ENCODE data around the gene RBP3. TPM values are rescaled to one million over a fixed set of nuclear protein-coding genes. Genes with fewer than 3 reads are reported as not detected.

Gene RBP3
- total and polyA plus RNA-seq, 2 experiments from 2014 or later, result 0.53 to 1.3 TPM

GRCh38 chr10:47378606-47379444 is 30.7 kb downstream of the RBP3 start:
- 91% methylated on average over 15 of the region's 15 CpGs for WGBS (ENCODE audit: low lambda C conversion rate, missing lambda C conversion rate)
- H3K4me1 ChIP-seq (ENCODE audit: insufficient read depth), result peaks cover 9% of the 10 kb centered on the region
- DNase-seq (ENCODE audit: low spot score), result no peak

GRCh38 chr10:47379445-47379785 is 31.3 kb downstream of the RBP3 start:
- WGBS (ENCODE audit: low lambda C conversion rate, missing lambda C conversion rate), result 85% methylated on average over 7 of the region's 7 CpGs
- no peak overlapping the region for H3K27ac ChIP-seq
- no peak overlapping the region for H2AFZ ChIP-seq
- no peaks in the 10 kb centered on the region for H3K9me3 ChIP-seq (ENCODE audit: low read depth)
- H3K4me2 ChIP-seq, result no peak overlapping the region
- H3K79me2 ChIP-seq, result no peaks in the 10 kb centered on the region
- no peaks in the 10 kb centered on the region for H3K9me2 ChIP-seq (replicated peaks; ENCODE audit: insufficient read depth)
- no peaks in the 10 kb centered on the region for H4K20me1 ChIP-seq (ENCODE audit: insufficient read depth, poor library complexity, severe bottlenecking)
- H3K4me1 ChIP-seq (ENCODE audit: insufficient read depth), result peaks cover 9% of the 10 kb centered on the region
- DNase-seq (ENCODE audit: low spot score), result no peak
- no peak overlapping the region for H3K4me3 ChIP-seq
- TF ChIP-seq EZH2 (IDR thresholded peaks at IDR 0.05; ENCODE audit: borderline replicate concordance) (no peak), CTCF (IDR thresholded peaks at IDR 0.05; ENCODE audit: poor library complexity) (no peak), EZH2phosphoT487 (IDR thresholded peaks at IDR 0.05; ENCODE audit: low read depth, severe bottlenecking, unreplicated experiment) (no peak)
- no peaks in the 10 kb centered on the region for H3K36me3 ChIP-seq (replicated peaks; ENCODE audit: insufficient read depth, low read depth)
- H3K27me3 ChIP-seq, result no peaks in the 10 kb centered on the region

More at GRCh38 chr10:47378606-47379444, 30.7 kb downstream of the RBP3 start:
- Histone ChIP-seq H3K79me2 (no peaks in the 10 kb centered on the region), H3K9me2 (replicated peaks; ENCODE audit: insufficient read depth) (no peaks in the 10 kb centered on the region), H4K20me1 (ENCODE audit: insufficient read depth, poor library complexity, severe bottlenecking) (no peaks in the 10 kb centered on the region), H3K9me3 (ENCODE audit: low read depth) (no peaks in the 10 kb centered on the region), H3K27ac (no peak overlapping the region), H3K36me3 (replicated peaks; ENCODE audit: insufficient read depth, low read depth) (no peaks in the 10 kb centered on the region), H3K4me2 (no peak overlapping the region), H3K4me3 (no peak overlapping the region), H2AFZ (no peak overlapping the region), H3K27me3 (no peaks in the 10 kb centered on the region)
- TF ChIP-seq CTCF (IDR thresholded peaks at IDR 0.05; ENCODE audit: poor library complexity) (no peak), EZH2phosphoT487 (IDR thresholded peaks at IDR 0.05; ENCODE audit: low read depth, severe bottlenecking, unreplicated experiment) (no peak), EZH2 (IDR thresholded peaks at IDR 0.05; ENCODE audit: borderline replicate concordance) (no peak)

GRCh38 chr10:47379901-47380300 is 31.7 kb downstream of the RBP3 start:
- H3K9me3 ChIP-seq (ENCODE audit: low read depth), result no peaks in the 10 kb centered on the region
- no peaks in the 10 kb centered on the region for H3K27me3 ChIP-seq
- H3K27ac ChIP-seq, result no peak overlapping the region
- H3K36me3 ChIP-seq (replicated peaks; ENCODE audit: insufficient read depth, low read depth), result no peaks in the 10 kb centered on the region
- TF ChIP-seq CTCF (IDR thresholded peaks at IDR 0.05; ENCODE audit: poor library complexity), result no peak
- no peak overlapping the region for H2AFZ ChIP-seq
- WGBS (ENCODE audit: low lambda C conversion rate, missing lambda C conversion rate), result 77% methylated on average over 11 of the region's 11 CpGs
- H3K4me1 ChIP-seq (ENCODE audit: insufficient read depth), result peaks cover 9% of the 10 kb centered on the region
- no peak overlapping the region for H3K4me3 ChIP-seq
- no peaks in the 10 kb centered on the region for H4K20me1 ChIP-seq (ENCODE audit: insufficient read depth, poor library complexity, severe bottlenecking)
- no peaks in the 10 kb centered on the region for H3K79me2 ChIP-seq
- DNase-seq (ENCODE audit: low spot score), result no peak
- H3K9me2 ChIP-seq (replicated peaks; ENCODE audit: insufficient read depth), result no peaks in the 10 kb centered on the region
- no peak overlapping the region for H3K4me2 ChIP-seq

Data from hepatocyte (in vitro differentiated cells).